Uterus (tissue), 4 donors: ENCODE data around the gene ITGAD. TPM values are rescaled to one million over a fixed set of nuclear protein-coding genes. Genes with fewer than 3 reads are reported as not detected.

Source experiments
- DNase-seq, 2 donors: peaks; one replicate each; pipeline ENCODE4 v3.0.0-alpha.2; 2019 to 2020
- H3K27ac ChIP-seq, 2 donors: fragments of 200-600 bp; sonication (generic); 1 replicate in 1 of 2; 2 replicates in 1 of 2; pipeline ENCODE4 v1.5.1; 2016 to 2018
- H3K27me3 ChIP-seq, 2 donors: fragments of 200-600 bp; sonication (generic); one replicate each; pipeline ENCODE4 v1.5.1; 2018 to 2019; ENCODE audit warnings: control low read depth in 1 of 2
- H3K36me3 ChIP-seq, 2 donors: fragments of 200-600 bp; sonication (generic); one replicate each; pipeline ENCODE4 v1.5.1; 2019; ENCODE audit warnings: control low read depth in 1 of 2
- H3K4me1 ChIP-seq, 2 donors: fragments of 200-600 bp; sonication (generic); one replicate each; pipeline ENCODE4 v1.5.1; 2018 to 2019; ENCODE audit warnings: control low read depth in 1 of 2
- H3K4me3 ChIP-seq, 2 donors: fragments of 200-600 bp; sonication (generic); 1 replicate in 1 of 2; 2 replicates in 1 of 2; pipeline ENCODE4 v1.5.1; 2018 to 2019; ENCODE audit warnings: mild to moderate bottlenecking in 1 of 2
- H3K9me3 ChIP-seq, 2 donors: fragments of 200-600 bp; sonication (generic); one replicate each; pipeline ENCODE4 v1.5.1; 2019; ENCODE audit warnings: control low read depth in 1 of 2
- POLR2A ChIP-seq, 2 donors: fragments of 450-650 bp; IDR thresholded peaks; one replicate each; pipeline ENCODE4 v1.6.1; 2016; ENCODE audit warnings: antibody characterized with exemption in 2 of 2, mild to moderate bottlenecking in 1 of 2, moderate library complexity in 1 of 2
- intact Hi-C: fragments of 100-400 bp; cut with DNase I; formaldehyde crosslinking; loops from one replicate; pipeline ENCODE4 v1.15.1; 2023; ENCODE audit warnings: low total_unique reads
- total RNA-seq, 4 donors: library from RNA; depleted of rRNA in 3 of 4; stranded (reverse); fragments of >200 nt in 3 of 4; gene quantifications; one replicate each; pipeline versions ENCODE4 v1.1.0 to v1.2.4, GENCODE V29; 2014 to 2023
- TF ChIP-seq, protein P1 (sequence below), 4 experiments: fragments of 200-600 bp in 2 of 4; fragments of 450-650 bp in 2 of 4; sonication (generic) in 2 of 4; IDR thresholded peaks; one replicate each; pipeline ENCODE4 v1.5.1; 2016 to 2019; ENCODE audit warnings: antibody characterized with exemption in 4 of 4, mild to moderate bottlenecking in 2 of 4, moderate library complexity in 1 of 4
- donor health status: DM: yes; HTN: yes; CAD: no.

Gene ITGAD
- total RNA-seq, 4 donors from 2014 or later: 0.12 TPM; not detected in 3

DNA sequence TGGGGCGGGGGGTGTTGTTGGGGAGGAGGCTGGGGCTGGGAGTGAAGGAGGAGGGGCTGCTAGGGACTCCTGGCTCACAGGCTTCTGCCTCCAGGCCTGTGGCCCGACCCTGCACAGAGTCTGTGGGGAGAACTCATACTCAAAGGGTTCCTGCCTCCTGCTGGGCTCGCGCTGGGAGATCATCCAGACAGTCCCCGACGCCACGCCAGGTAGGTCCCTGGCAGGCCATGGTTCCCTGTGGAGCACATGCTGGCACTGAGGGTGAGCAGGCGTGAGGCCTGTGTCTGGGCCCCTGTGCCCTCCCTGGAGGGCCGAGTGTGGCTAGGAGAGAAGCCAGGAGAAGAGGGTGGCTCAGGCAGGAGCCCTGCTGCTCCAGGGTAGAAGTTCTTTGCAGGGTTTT is 4.6 kb downstream of the ITGAD start:
- Histone ChIP-seq H3K36me3 (no peaks in the 10 kb centered on the region), H3K4me3 (no peak overlapping the region), H3K27me3 (no peaks in the 10 kb centered on the region), H3K9me3 (no peaks in the 10 kb centered on the region), H3K27ac (no peak overlapping the region), H3K4me1 (no peaks in the 10 kb centered on the region)
- no peak for DNase-seq
- no peak for TF ChIP-seq POLR2A (IDR thresholded peaks at IDR 0.05)
- TF ChIP-seq, protein P1, sequence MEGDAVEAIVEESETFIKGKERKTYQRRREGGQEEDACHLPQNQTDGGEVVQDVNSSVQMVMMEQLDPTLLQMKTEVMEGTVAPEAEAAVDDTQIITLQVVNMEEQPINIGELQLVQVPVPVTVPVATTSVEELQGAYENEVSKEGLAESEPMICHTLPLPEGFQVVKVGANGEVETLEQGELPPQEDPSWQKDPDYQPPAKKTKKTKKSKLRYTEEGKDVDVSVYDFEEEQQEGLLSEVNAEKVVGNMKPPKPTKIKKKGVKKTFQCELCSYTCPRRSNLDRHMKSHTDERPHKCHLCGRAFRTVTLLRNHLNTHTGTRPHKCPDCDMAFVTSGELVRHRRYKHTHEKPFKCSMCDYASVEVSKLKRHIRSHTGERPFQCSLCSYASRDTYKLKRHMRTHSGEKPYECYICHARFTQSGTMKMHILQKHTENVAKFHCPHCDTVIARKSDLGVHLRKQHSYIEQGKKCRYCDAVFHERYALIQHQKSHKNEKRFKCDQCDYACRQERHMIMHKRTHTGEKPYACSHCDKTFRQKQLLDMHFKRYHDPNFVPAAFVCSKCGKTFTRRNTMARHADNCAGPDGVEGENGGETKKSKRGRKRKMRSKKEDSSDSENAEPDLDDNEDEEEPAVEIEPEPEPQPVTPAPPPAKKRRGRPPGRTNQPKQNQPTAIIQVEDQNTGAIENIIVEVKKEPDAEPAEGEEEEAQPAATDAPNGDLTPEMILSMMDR (IDR thresholded peaks at IDR 0.05): no peak
- intact Hi-C loops: no loop called here

DNA sequence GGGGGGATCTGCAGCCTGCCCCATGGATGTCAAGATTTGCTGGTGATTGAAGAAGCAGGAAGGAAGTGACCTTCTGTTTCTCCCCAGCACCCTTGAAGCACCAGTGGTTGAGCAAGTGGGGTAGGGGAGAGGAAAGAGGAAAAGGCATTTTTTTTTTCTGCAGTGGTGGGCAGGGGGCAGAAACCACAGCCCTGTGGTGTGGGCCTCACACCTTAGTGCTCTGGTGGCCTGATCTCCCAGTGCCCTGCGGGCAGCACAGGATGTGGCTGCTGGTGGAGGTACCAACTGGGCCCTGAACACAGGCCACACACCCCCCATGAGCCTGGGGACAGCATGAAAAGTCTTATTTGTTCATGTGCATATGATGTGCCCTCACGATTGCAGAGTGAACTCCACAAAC is 7.1 kb downstream of the ITGAD start:
- DNase-seq: no peak
- Histone ChIP-seq H3K36me3 (no peaks in the 10 kb centered on the region), H3K9me3 (no peaks in the 10 kb centered on the region), H3K4me3 (no peak overlapping the region), H3K27me3 (no peaks in the 10 kb centered on the region), H3K4me1 (no peaks in the 10 kb centered on the region), H3K27ac (no peak overlapping the region)
- TF ChIP-seq, protein P1 (IDR thresholded peaks at IDR 0.05): no peak
- no peak for TF ChIP-seq POLR2A (IDR thresholded peaks at IDR 0.05)
- intact Hi-C loops: no loop called here

DNA sequence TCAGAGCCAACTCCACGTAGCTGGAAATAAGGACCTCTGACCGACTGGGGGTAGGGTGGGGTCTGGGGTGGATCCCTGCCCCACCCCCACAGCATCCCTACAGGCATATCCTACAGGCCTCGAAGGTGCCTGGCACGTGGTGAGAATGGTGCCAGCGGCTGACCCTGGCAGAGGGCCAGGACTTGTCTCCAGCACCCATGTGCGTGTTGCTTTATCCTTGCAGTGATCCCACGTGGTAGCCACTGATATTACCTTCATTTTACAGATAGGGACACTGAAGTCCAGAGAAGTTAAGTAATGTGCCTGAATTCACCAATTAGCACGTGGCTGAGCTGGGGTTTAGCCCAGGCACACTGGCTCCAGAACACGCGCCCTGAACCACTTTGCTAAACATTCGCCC is 8.3 kb downstream of the ITGAD start:
- TF ChIP-seq, protein P1 (IDR thresholded peaks at IDR 0.05): no peak
- TF ChIP-seq POLR2A (IDR thresholded peaks at IDR 0.05): no peak
- no peak overlapping the region for H3K27ac ChIP-seq

DNA sequence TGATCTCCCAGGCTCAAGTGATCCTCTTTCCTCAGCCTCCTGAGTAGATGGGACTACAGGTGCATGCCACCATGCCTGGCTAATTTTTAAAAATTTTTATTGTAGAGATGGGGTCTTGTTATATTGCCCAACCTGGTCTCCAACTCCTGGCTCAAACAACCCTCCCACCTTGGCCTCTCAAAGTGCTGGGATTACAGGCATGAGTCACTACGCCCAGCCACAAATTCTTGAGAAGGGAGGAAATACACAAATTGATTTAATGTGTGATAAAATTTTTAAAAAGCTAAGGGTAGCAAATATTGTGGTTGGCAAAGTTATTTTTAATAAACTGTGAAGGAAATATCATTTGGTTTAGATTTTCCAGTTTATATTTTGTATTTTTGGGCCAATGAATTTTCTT is 9.6 kb downstream of the ITGAD start:
- no peak overlapping the region for H3K4me3 ChIP-seq
- TF ChIP-seq, protein P1 (IDR thresholded peaks at IDR 0.05): no peak
- TF ChIP-seq POLR2A (IDR thresholded peaks at IDR 0.05): no peak
- intact Hi-C loops: no loop called here
- H3K27me3 ChIP-seq: no peaks in the 10 kb centered on the region
- no peak for DNase-seq
- no peaks in the 10 kb centered on the region for H3K36me3 ChIP-seq
- no peak overlapping the region for H3K27ac ChIP-seq
- H3K9me3 ChIP-seq: no peaks in the 10 kb centered on the region
- H3K4me1 ChIP-seq: no peaks in the 10 kb centered on the region

More for the DNA sequence above, 8.3 kb downstream of the ITGAD start:
- H3K27me3 ChIP-seq: no peaks in the 10 kb centered on the region
- H3K4me3 ChIP-seq: no peak overlapping the region
- intact Hi-C loops: no loop called here
- H3K36me3 ChIP-seq: no peaks in the 10 kb centered on the region
- no peaks in the 10 kb centered on the region for H3K9me3 ChIP-seq
- no peak for DNase-seq
- H3K4me1 ChIP-seq: no peaks in the 10 kb centered on the region

DNA sequence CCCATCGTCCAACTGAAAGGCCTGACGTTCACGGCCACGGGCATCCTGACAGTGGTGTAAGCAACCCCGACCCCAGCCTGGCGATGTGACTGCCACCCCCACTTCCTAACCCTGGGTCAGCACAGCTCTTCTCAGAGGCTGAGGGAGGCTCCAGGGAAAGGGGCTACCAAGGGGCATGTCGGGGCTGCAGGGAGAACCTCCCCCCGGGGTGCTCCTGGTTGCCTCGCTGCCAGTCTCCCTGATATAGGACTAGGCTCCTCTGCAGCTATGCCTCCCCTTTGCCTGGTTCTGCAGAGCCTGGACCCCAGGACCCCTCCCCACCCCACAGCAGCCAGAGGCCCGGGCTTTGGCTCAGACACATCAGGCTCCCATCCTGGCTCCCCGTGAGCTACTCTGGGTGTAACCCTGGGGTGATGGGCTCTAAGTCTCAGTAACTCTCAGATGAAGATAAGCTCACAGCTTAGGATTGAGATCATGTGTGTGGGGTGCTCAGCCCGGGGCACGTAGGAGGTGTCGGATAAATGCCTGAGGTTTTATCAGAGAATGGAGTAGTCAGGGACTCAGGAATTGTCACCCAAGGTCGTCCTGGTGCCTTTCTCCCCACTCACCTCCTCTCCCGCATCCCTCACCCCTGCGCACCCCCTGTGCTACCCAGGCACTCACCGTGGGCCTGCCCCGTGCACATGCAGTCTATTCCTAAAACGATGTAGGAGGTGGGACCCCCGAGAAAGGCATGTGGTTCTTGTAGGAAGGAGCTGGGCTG is 10.6 kb downstream of the ITGAD start:
- TF ChIP-seq POLR2A (IDR thresholded peaks at IDR 0.05): no peak
- TF ChIP-seq, protein P1 (IDR thresholded peaks at IDR 0.05): no peak

More for the DNA sequence above, 10.6 kb downstream of the ITGAD start:
- DNase-seq: no peak
- intact Hi-C loops: no loop called here
- Histone ChIP-seq H3K4me1 (no peaks in the 10 kb centered on the region), H3K27me3 (no peaks in the 10 kb centered on the region), H3K36me3 (no peaks in the 10 kb centered on the region), H3K27ac (no peak overlapping the region), H3K9me3 (no peaks in the 10 kb centered on the region), H3K4me3 (no peak overlapping the region)
